ENCODE results near the gene ESYT3.

Gene ESYT3

GRCh38 chr3:138468451-138468850 is 34.0 kb downstream of the ESYT3 start:
- no peak for TF ChIP-seq CTCF (IDR thresholded peaks at IDR 0.05; ENCODE audit: control extremely low read depth, extremely low read depth, low read depth, missing control alignments)
- CTCF ChIA-PET: interaction anchor here (2.4 kb wide), 1 partner anchor 51 kb away, joined by 5 read pairs; no protein-coding TSS in a partner anchor
- POLR2A ChIA-PET: no interaction called here
- no peak for DNase-seq (ENCODE audit: extremely low spot score)

GRCh38 chr3:138468886-138469285 is 34.5 kb downstream of the ESYT3 start:
- no peak for TF ChIP-seq CTCF (IDR thresholded peaks at IDR 0.05; ENCODE audit: control extremely low read depth, extremely low read depth, low read depth, missing control alignments)
- no peak for DNase-seq (ENCODE audit: extremely low spot score)
- ChIA-PET CTCF (interaction anchor here (1.3 to 2.4 kb wide), 2 partner anchors 18 to 51 kb away, joined by 3 to 5 read pairs; no protein-coding TSS in a partner anchor), POLR2A (no interaction called here)

- POLR2A ChIA-PET: no interaction called here
- DNase-seq (ENCODE audit: extremely low spot score): no peak
- CTCF ChIA-PET: interaction anchor here (0.9 to 2.8 kb wide), 5 partner anchors 9 to 446 kb away, joined by 3 to 9 read pairs (median 4); no protein-coding TSS in a partner anchor
- TF ChIP-seq CTCF (IDR thresholded peaks at IDR 0.05; ENCODE audit: control extremely low read depth, extremely low read depth, low read depth, missing control alignments): no peak
Measured at GRCh38 chr3:138469874-138470273, 35.5 kb downstream of the ESYT3 start.

- TF ChIP-seq CTCF (IDR thresholded peaks at IDR 0.05; ENCODE audit: control extremely low read depth, extremely low read depth, low read depth, missing control alignments): no peak
- POLR2A ChIA-PET: no interaction called here
- CTCF ChIA-PET: interaction anchor here (2.4 to 2.8 kb wide), 2 partner anchors 53 to 445 kb away, joined by 5 to 9 read pairs; no protein-coding TSS in a partner anchor
- no peak for DNase-seq (ENCODE audit: extremely low spot score)
Measured at GRCh38 chr3:138470687-138471086, 36.3 kb downstream of the ESYT3 start.

- ChIA-PET POLR2A (no interaction called here), CTCF (interaction anchor here (0.9 to 2.8 kb wide), 3 partner anchors 21 to 452 kb away, joined by 3 to 9 read pairs (median 3); no protein-coding TSS in a partner anchor)
- no peak for DNase-seq (ENCODE audit: extremely low spot score)
- no peak for TF ChIP-seq CTCF (IDR thresholded peaks at IDR 0.05; ENCODE audit: control extremely low read depth, extremely low read depth, low read depth, missing control alignments)
Measured at GRCh38 chr3:138471481-138471880, 37.1 kb downstream of the ESYT3 start.

- TF ChIP-seq CTCF (IDR thresholded peaks at IDR 0.05; ENCODE audit: control extremely low read depth, extremely low read depth, low read depth, missing control alignments): no peak
- DNase-seq (ENCODE audit: extremely low spot score): no peak
- ChIA-PET CTCF (interaction anchor here (1.3 to 2.8 kb wide), 2 partner anchors 443 to 451 kb away, joined by 3 to 9 read pairs; no protein-coding TSS in a partner anchor), POLR2A (no interaction called here)
Measured at GRCh38 chr3:138472141-138472825, 37.9 kb downstream of the ESYT3 start.

All from GM10248 (cell line).